ENCODE data around the gene INSM1. TPM values are rescaled to one million over a fixed set of nuclear protein-coding genes. Genes with fewer than 3 reads are reported as not detected.

The INSM1 gene
- total RNA-seq, 1 experiment from 2014 or later = not detected

- no peaks in the 10 kb centered on the region for H3K9me3 Mint-ChIP-seq (ENCODE audit: unreplicated experiment)
Observed at GRCh38 chr20:20363799-20364592, 3.9 kb upstream of the INSM1 start.

GRCh38 chr20:20364593-20365479 lies 3.1 kb upstream of the INSM1 start:
- DNase-seq = no peak
- Histone ChIP-seq H3K36me3 (ENCODE audit: control insufficient read depth, insufficient read depth, low read length) (no peaks in the 10 kb centered on the region), H3K9me3 (0 out of 2 replicates have a peak, but pooled peaks cover 3% of the 10 kb centered on the region), H3K4me3 (ENCODE audit: low read depth, low read length) (no peak overlapping the region), H3K4me1 (peaks cover 12% of the 10 kb centered on the region), H3K27me3 (replicated peaks; ENCODE audit: control insufficient read depth, insufficient read depth, low read length) (no peaks in the 10 kb centered on the region; the same call in 1 of the 2 replicates)
- Mint-ChIP-seq H3K4me1 (ENCODE audit: low read depth, unreplicated experiment) (peaks cover 15% of the 10 kb centered on the region), H3K27ac (ENCODE audit: unreplicated experiment) (no peak overlapping the region), H3K4me3 (ENCODE audit: unreplicated experiment) (no peak overlapping the region), H3K9me3 (ENCODE audit: unreplicated experiment) (no peaks in the 10 kb centered on the region), H3K27me3 (ENCODE audit: insufficient read depth, unreplicated experiment) (peaks cover 43% of the 10 kb centered on the region), H3K36me3 (ENCODE audit: insufficient read depth, unreplicated experiment) (no peaks in the 10 kb centered on the region)
- ChIA-PET CTCF (no interaction called here), POLR2A (no interaction called here)
- BruUV-seq (replicated peaks) = no TSS peak
- TF ChIP-seq, protein P1, sequence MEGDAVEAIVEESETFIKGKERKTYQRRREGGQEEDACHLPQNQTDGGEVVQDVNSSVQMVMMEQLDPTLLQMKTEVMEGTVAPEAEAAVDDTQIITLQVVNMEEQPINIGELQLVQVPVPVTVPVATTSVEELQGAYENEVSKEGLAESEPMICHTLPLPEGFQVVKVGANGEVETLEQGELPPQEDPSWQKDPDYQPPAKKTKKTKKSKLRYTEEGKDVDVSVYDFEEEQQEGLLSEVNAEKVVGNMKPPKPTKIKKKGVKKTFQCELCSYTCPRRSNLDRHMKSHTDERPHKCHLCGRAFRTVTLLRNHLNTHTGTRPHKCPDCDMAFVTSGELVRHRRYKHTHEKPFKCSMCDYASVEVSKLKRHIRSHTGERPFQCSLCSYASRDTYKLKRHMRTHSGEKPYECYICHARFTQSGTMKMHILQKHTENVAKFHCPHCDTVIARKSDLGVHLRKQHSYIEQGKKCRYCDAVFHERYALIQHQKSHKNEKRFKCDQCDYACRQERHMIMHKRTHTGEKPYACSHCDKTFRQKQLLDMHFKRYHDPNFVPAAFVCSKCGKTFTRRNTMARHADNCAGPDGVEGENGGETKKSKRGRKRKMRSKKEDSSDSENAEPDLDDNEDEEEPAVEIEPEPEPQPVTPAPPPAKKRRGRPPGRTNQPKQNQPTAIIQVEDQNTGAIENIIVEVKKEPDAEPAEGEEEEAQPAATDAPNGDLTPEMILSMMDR (IDR thresholded peaks at IDR 0.05; ENCODE audit: insufficient read depth in 1 of 2, low read depth in 1 of 2, low read length in 1 of 2, severe bottlenecking in 1 of 2, unreplicated experiment in 1 of 2) = no peak
- intact Hi-C loops (cut with micrococcal nuclease; ENCODE audit: unreplicated experiment) = loop anchor here (5.0 to 10.0 kb wide), 4 partner anchors 42 to 230 kb away; no protein-coding TSS in a partner anchor

More at GRCh38 chr20:20363799-20364592, 3.9 kb upstream of the INSM1 start:
- ChIA-PET CTCF (no interaction called here), POLR2A (no interaction called here)
- TF ChIP-seq, protein P1 (IDR thresholded peaks at IDR 0.05; ENCODE audit: insufficient read depth in 1 of 2, low read depth in 1 of 2, low read length in 1 of 2, severe bottlenecking in 1 of 2, unreplicated experiment in 1 of 2) = no peak
- no peaks in the 10 kb centered on the region for H3K36me3 Mint-ChIP-seq (ENCODE audit: insufficient read depth, unreplicated experiment)
- Histone ChIP-seq H3K9me3 (0 out of 2 replicates have a peak, but pooled peaks cover 3% of the 10 kb centered on the region), H3K4me1 (peaks cover 7% of the 10 kb centered on the region), H3K36me3 (ENCODE audit: control insufficient read depth, insufficient read depth, low read length) (no peaks in the 10 kb centered on the region), H3K27me3 (replicated peaks; ENCODE audit: control insufficient read depth, insufficient read depth, low read length) (no peaks in the 10 kb centered on the region; the same call in 1 of the 2 replicates), H3K4me3 (ENCODE audit: low read depth, low read length) (peak overlapping the region; percentile 9)
- no TSS peak for BruUV-seq (replicated peaks)
- H3K27me3 Mint-ChIP-seq (ENCODE audit: insufficient read depth, unreplicated experiment) = peaks cover 44% of the 10 kb centered on the region
- intact Hi-C loops (cut with micrococcal nuclease; ENCODE audit: unreplicated experiment) = loop anchor here (5.0 to 10.0 kb wide), 4 partner anchors 43 to 229 kb away; no protein-coding TSS in a partner anchor
- peaks cover 12% of the 10 kb centered on the region for H3K4me1 Mint-ChIP-seq (ENCODE audit: low read depth, unreplicated experiment)
- no peak overlapping the region for H3K27ac Mint-ChIP-seq (ENCODE audit: unreplicated experiment)
- H3K4me3 Mint-ChIP-seq (ENCODE audit: unreplicated experiment) = peak overlapping the region; percentile 60
- peak in 1 of 2 experiments; percentile 52 for DNase-seq

All from Caco-2 (cell line).